Sciatic nerve (tissue), 2 donors: Measurements from ENCODE around the gene WDR20. TPM values are rescaled to one million over a fixed set of nuclear protein-coding genes. Genes with fewer than 3 reads are reported as not detected.
"Not testable (repeated sequence)": the region's sequence is repeated elsewhere in the genome, so short reads cannot be mapped to it uniquely, and the experiment has no call there.

ENCODE experiments used
- ATAC-seq: fragments of 200-7000 bp; cut with Tn5 transposase; one replicate; pipeline ENCODE4 v1.9.1; 2020; ENCODE audit warnings: mild to moderate bottlenecking, moderate library complexity
- DNase-seq: peaks from one replicate; pipeline ENCODE4 v3.0.0-alpha.2; 2020; ENCODE audit warnings: low spot score
- intact Hi-C: fragments of 100-400 bp; cut with DNase I; formaldehyde crosslinking; loops from one replicate; pipeline ENCODE4 v1.14.2; 2022
- total RNA-seq: library from RNA; stranded (reverse); fragmentation: NEBNext Ultra II Directional; extraction: Animal tissue kit (Norgen Biotek cat#: 25700); gene quantifications from one replicate; pipeline ENCODE4 v1.2.1, GENCODE V29; 2021
- donor health status: DM: no; HTN: no; CAD: no.
- donor health status: DM: no; HTN: no; CAD: no.

WDR20 gene
- 39.6 TPM for total RNA-seq

- ATAC-seq: peak; percentile 100
- intact Hi-C loops: no loop called here
- peak; percentile 99 for DNase-seq
These were observed at the start of gene WDR20 for GRCh38 chr14:102139286-102140026. TSS of gene WDR20 (plus strand) at chr14:102139897. CDS start at chr14:102139924, 27 bp downstream.

GRCh38 chr14:102090713-102091112 is 49.0 kb upstream of the WDR20 start:
- intact Hi-C loops: no loop called here
- DNase-seq (no peak), ATAC-seq (no peak)

GRCh38 chr14:102092806-102093205 is 46.9 kb upstream of the WDR20 start:
- intact Hi-C loops: no loop called here
- DNase-seq (no peak), ATAC-seq (no peak)

- DNase-seq (no peak), ATAC-seq (no peak)
- intact Hi-C loops: no loop called here
These were observed 45.6 kb upstream of the WDR20 start for GRCh38 chr14:102094101-102094500.

- ATAC-seq (no peak), DNase-seq (no peak)
- intact Hi-C loops: no loop called here
These were observed 44.3 kb upstream of the WDR20 start for GRCh38 chr14:102095231-102095870.

- intact Hi-C loops: no loop called here
- DNase-seq: no peak
These were observed 43.7 kb upstream of the WDR20 start for GRCh38 chr14:102095871-102096568.

GRCh38 chr14:102096569-102097188 is 43.0 kb upstream of the WDR20 start:
- DNase-seq (peak; percentile 95), ATAC-seq (peak; percentile 94)
- intact Hi-C loops: no loop called here

More at GRCh38 chr14:102095871-102096568, 43.7 kb upstream of the WDR20 start:
- ATAC-seq: peak; percentile 31

GRCh38 chr14:102097441-102098135 is 42.1 kb upstream of the WDR20 start:
- ATAC-seq: no peak

GRCh38 chr14:102103062-102103695 is 36.5 kb upstream of the WDR20 start:
- ATAC-seq (no peak), DNase-seq (no peak)
- intact Hi-C loops: no loop called here

More at GRCh38 chr14:102097441-102098135, 42.1 kb upstream of the WDR20 start:
- DNase-seq: no peak
- intact Hi-C loops: no loop called here

- intact Hi-C loops: no loop called here
- DNase-seq: no peak
- no peak for ATAC-seq
These were observed 34.3 kb upstream of the WDR20 start for GRCh38 chr14:102105369-102105768.

- ATAC-seq, intact Hi-C loops, DNase-seq: not testable (repeated sequence)
These were observed 30.4 kb upstream of the WDR20 start for GRCh38 chr14:102109332-102109731.

GRCh38 chr14:102111101-102111500 is 28.6 kb upstream of the WDR20 start:
- DNase-seq: no peak
- intact Hi-C loops: no loop called here
- ATAC-seq: no peak

GRCh38 chr14:102116361-102117180 is 23.1 kb upstream of the WDR20 start:
- DNase-seq (no peak), ATAC-seq (no peak)
- intact Hi-C loops: no loop called here

GRCh38 chr14:102117852-102118251 is 21.8 kb upstream of the WDR20 start:
- ATAC-seq (no peak), DNase-seq (no peak)
- intact Hi-C loops: no loop called here

- no peak for DNase-seq
- intact Hi-C loops: no loop called here
- ATAC-seq: no peak
These were observed 18.8 kb upstream of the WDR20 start for GRCh38 chr14:102120888-102121287.

- ATAC-seq: no peak
- intact Hi-C loops: no loop called here
These were observed 18.1 kb upstream of the WDR20 start for GRCh38 chr14:102121567-102121966.

GRCh38 chr14:102124419-102124818 is 15.3 kb upstream of the WDR20 start:
- no peak for ATAC-seq
- intact Hi-C loops: no loop called here

More at GRCh38 chr14:102121567-102121966, 18.1 kb upstream of the WDR20 start:
- no peak for DNase-seq

GRCh38 chr14:102125546-102125945 is 14.2 kb upstream of the WDR20 start:
- no peak for DNase-seq
- intact Hi-C loops: loop anchor here (1.0 kb wide), 1 partner anchor 23 kb away; no protein-coding TSS in a partner anchor
- no peak for ATAC-seq

More at GRCh38 chr14:102124419-102124818, 15.3 kb upstream of the WDR20 start:
- no peak for DNase-seq
